GM10266 (cell line): ENCODE measurements around the gene LRP2BP.
"Not testable (repeated sequence)": the region's sequence is repeated elsewhere in the genome, so short reads cannot be mapped to it uniquely, and the experiment has no call there.

Experiments
- DNase-seq: peaks from one replicate; pipeline ENCODE4 v3.0.0; 2012; ENCODE audit errors: extremely low spot score
- TF ChIP-seq, protein P1 (sequence below): IDR thresholded peaks from 2 replicates; pipeline ENCODE4 v1.5.1; 2012; ENCODE audit warnings: mild to moderate bottlenecking, low read depth; ENCODE audit not compliant: control insufficient read depth, insufficient read depth; ENCODE audit errors: missing control alignments

Gene LRP2BP

DNA sequence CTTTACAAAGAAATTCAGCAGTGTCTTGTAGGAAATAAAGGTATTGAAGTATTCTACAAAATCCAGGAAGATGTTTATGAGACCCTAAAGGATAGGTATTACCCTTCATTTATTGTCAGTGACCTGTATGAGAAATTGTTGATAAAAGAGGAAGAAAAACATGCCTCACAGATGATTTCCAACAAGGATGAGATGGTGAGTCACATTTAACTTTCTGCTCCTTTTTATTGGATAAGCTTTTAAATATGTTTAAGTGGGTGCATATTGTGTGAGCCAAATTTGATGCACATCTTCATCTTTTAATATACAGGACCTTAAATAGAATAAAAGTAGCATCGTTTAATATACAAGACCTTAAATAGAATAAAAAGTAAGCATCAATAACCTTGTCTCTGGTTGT, 72.1 kb downstream of the LRP2BP start:
- TF ChIP-seq, protein P1, sequence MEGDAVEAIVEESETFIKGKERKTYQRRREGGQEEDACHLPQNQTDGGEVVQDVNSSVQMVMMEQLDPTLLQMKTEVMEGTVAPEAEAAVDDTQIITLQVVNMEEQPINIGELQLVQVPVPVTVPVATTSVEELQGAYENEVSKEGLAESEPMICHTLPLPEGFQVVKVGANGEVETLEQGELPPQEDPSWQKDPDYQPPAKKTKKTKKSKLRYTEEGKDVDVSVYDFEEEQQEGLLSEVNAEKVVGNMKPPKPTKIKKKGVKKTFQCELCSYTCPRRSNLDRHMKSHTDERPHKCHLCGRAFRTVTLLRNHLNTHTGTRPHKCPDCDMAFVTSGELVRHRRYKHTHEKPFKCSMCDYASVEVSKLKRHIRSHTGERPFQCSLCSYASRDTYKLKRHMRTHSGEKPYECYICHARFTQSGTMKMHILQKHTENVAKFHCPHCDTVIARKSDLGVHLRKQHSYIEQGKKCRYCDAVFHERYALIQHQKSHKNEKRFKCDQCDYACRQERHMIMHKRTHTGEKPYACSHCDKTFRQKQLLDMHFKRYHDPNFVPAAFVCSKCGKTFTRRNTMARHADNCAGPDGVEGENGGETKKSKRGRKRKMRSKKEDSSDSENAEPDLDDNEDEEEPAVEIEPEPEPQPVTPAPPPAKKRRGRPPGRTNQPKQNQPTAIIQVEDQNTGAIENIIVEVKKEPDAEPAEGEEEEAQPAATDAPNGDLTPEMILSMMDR: no peak
- no peak for DNase-seq

DNA sequence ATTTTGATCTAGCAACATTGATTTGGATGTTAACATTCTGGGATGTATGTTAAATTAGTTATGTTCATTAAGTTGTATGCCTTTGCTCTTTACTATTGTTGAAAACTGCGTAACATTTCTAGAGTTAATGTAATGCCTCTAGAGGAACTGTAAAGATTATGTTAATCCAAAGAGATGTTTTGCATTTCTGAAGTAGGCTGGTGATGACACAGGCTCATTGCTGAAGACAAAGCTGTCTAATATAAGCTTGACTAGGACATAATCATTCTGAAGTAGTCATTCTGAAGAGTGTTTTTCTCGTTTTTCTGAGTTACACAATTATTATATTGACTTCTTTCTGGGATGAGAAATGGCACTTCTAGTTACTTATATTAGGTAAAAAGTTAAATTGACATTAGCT, 72.9 kb downstream of the LRP2BP start:
- TF ChIP-seq, protein P1: no peak
- DNase-seq: no peak

DNA sequence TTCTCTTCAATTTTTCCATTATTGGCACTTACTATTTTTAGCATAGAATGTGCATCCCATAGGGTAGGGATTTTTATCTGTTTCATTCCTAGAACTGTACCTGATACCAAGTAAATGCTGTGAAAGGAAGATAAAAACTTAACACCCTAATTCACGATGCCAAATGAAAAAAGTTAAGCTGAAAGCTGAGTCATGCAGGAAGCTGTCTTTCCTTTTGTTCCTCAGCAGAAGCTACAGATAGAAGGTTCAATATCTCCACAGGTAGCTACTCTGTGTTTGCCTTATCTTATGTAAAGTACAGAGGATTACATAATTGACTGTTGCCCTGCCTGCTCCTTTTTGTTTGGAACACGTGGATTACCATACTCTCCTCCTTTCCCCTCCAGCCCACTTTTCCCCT, 77.0 kb downstream of the LRP2BP start:
- TF ChIP-seq, protein P1: no peak
- no peak for DNase-seq

DNA sequence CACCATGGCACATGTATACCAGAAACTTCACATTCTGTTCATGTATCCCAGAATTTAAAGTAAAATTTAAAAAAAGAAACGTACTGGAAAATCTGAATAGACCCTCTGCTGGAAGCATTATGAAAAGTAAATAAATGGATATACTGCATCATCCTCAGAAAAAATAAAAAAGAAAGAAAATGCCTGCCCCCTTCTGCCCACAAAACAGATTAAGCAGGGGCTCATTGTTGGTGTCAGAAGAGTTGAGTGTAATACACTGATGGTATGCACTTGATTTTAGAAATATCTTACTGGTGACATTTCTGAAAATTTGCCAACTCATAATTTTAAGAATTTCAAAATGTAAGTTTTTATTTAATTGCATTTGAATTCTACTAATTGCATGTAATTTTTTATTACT, 77.8 kb downstream of the LRP2BP start:
- TF ChIP-seq, protein P1: no peak
- DNase-seq: no peak

DNA sequence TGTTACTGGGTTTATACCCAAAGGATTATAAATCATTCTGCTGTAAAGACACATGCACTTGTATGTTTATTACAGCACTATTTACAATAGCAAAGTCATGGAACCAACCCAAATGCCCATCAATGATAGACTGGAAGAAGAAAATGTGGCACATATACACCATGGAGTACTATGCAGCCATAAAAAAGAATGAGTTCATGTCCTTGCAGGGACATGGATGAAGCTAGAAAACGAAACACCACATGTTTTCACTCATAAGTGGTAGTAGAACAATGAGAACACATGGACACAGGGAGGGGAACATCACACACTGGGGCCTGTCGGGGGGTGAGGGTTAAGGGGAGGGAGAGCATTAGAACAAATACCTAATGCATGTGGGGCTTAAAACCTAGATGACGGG, 78.3 kb downstream of the LRP2BP start:
- DNase-seq: not testable (repeated sequence)
